GM19397 (cell line): ENCODE measurements around the gene ODAD3.
"Not testable (repeated sequence)": the region's sequence is repeated elsewhere in the genome, so short reads cannot be mapped to it uniquely, and the experiment has no call there.

Source experiments
- ATAC-seq: cut with Tn5 transposase; IDR thresholded peaks from one replicate; pipeline ENCODE4 v1.9.1; 2021; ENCODE audit warnings: mild to moderate bottlenecking, moderate library complexity; ENCODE audit not compliant: unreplicated experiment

Gene ODAD3

GRCh38 chr19:11408591-11408990 lies 26.3 kb downstream of the ODAD3 start:
- no peak for ATAC-seq

- not testable (repeated sequence) for ATAC-seq
Observed at GRCh38 chr19:11406703-11407236, 28.2 kb downstream of the ODAD3 start.

GRCh38 chr19:11405846-11406643 lies 28.9 kb downstream of the ODAD3 start:
- ATAC-seq, result no peak

- ATAC-seq, result no peak
Observed at GRCh38 chr19:11404588-11405222, 30.2 kb downstream of the ODAD3 start.

GRCh38 chr19:11401808-11402543 lies 32.9 kb downstream of the ODAD3 start:
- no peak for ATAC-seq

GRCh38 chr19:11400798-11401197 lies 34.1 kb downstream of the ODAD3 start:
- no peak for ATAC-seq

- ATAC-seq, result no peak
Observed at GRCh38 chr19:11399667-11400066, 35.3 kb downstream of the ODAD3 start.

GRCh38 chr19:11397089-11397610 lies 37.8 kb downstream of the ODAD3 start:
- ATAC-seq, result no peak

- ATAC-seq, result no peak
Observed at GRCh38 chr19:11390933-11391680, 43.8 kb downstream of the ODAD3 start.

GRCh38 chr19:11390359-11390758 lies 44.6 kb downstream of the ODAD3 start:
- ATAC-seq, result no peak

GRCh38 chr19:11387162-11388034 lies 47.5 kb downstream of the ODAD3 start:
- no peak for ATAC-seq

GRCh38 chr19:11384778-11385129 lies 50.2 kb downstream of the ODAD3 start:
- ATAC-seq, result no peak

GRCh38 chr19:11383706-11384048 lies 51.2 kb downstream of the ODAD3 start:
- no peak for ATAC-seq

- ATAC-seq, result no peak
Observed at GRCh38 chr19:11382898-11383705, 51.8 kb downstream of the ODAD3 start.

GRCh38 chr19:11380653-11381537 lies 54.0 kb downstream of the ODAD3 start:
- peak; percentile 82 for ATAC-seq

- ATAC-seq, result no peak
Observed at GRCh38 chr19:11379857-11380350, 55.0 kb downstream of the ODAD3 start.

- not testable (repeated sequence) for ATAC-seq
Observed at GRCh38 chr19:11379269-11379845, 55.6 kb downstream of the ODAD3 start.
